Measurements from ENCODE around the gene CEP83. TPM values are rescaled to one million over a fixed set of nuclear protein-coding genes. Genes with fewer than 3 reads are reported as not detected.
A peak's percentile ranks its signal among the peaks of the same experiment; 100 is the strongest.
"Not testable (repeated sequence)": the region's sequence is repeated elsewhere in the genome, so short reads cannot be mapped to it uniquely, and the experiment has no call there.

CEP83 gene
- total and polyA plus RNA-seq, 10 donors, result 6.8 to 29.0 (median 14.0) TPM

- Histone ChIP-seq H3K9me3 (peaks cover 5 to 37% (median 29%) of the 10 kb centered on the region in 8 donors), H3K4me3 (no peak overlapping the region), H3K36me3 (peaks cover 0 to 48% (median 6%) of the 10 kb centered on the region in 6 donors), H3K27ac (no peak overlapping the region), H3K4me1 (no peaks in the 10 kb centered on the region), H3K27me3 (replicated peaks in 1 of 7) (no peaks in the 10 kb centered on the region)
- DNase-seq, result no peak
- intact Hi-C loops (cut with DNase I; ENCODE audit: low total_unique reads), result no loop called here
- WGBS, 5 donors, result 93 to 97% (median 96%) methylated on average over 4 of the region's 4 CpGs
- TF ChIP-seq CTCF (IDR thresholded peaks at IDR 0.05 in 8 of 11, conservative IDR thresholded peaks at IDR 0.05 in 3 of 11), result no peak
- TF ChIP-seq POLR2AphosphoS5 (IDR thresholded peaks at IDR 0.05), result no peak
- TF ChIP-seq POLR2A (IDR thresholded peaks at IDR 0.05), result no peak
Measured at GRCh38 chr12:94397401-94397800, 62.3 kb downstream of the CEP83 start.

GRCh38 chr12:94396014-94396413 lies 63.7 kb downstream of the CEP83 start:
- H3K4me1 ChIP-seq; H3K27me3 ChIP-seq (replicated peaks in 1 of 7); DNase-seq; H3K27ac ChIP-seq; H3K4me3 ChIP-seq; intact Hi-C loops (cut with DNase I; ENCODE audit: low total_unique reads): not testable (repeated sequence)
- H3K9me3 ChIP-seq, result peaks cover 5 to 37% (median 30%) of the 10 kb centered on the region in 8 donors
- WGBS, 5 donors, result 94 to 99% (median 97%) methylated on average over 4 of the region's 4 CpGs
- H3K36me3 ChIP-seq, result peaks cover 0 to 34% (median 6%) of the 10 kb centered on the region in 6 donors

GRCh38 chr12:94390130-94390485 lies 69.6 kb downstream of the CEP83 start:
- intact Hi-C loops (cut with DNase I; ENCODE audit: low total_unique reads), result no loop called here
- Histone ChIP-seq H3K4me1 (no peaks in the 10 kb centered on the region), H3K36me3 (peaks cover 0 to 17% (median 2%) of the 10 kb centered on the region in 6 donors), H3K4me3 (no peak overlapping the region), H3K27ac (no peak overlapping the region), H3K27me3 (replicated peaks in 1 of 7) (no peaks in the 10 kb centered on the region), H3K9me3 (peaks cover 0 to 10% (median 4%) of the 10 kb centered on the region in 8 donors)
- DNase-seq, result no peak
- TF ChIP-seq POLR2A (IDR thresholded peaks at IDR 0.05) (no peak), POLR2AphosphoS5 (IDR thresholded peaks at IDR 0.05) (no peak), CTCF (IDR thresholded peaks at IDR 0.05 in 8 of 11, conservative IDR thresholded peaks at IDR 0.05 in 3 of 11) (no peak)
- 79 to 94% (median 93%) methylated on average over 4 of the region's 4 CpGs for WGBS, 5 donors

GRCh38 chr12:94389482-94390129 lies 70.1 kb downstream of the CEP83 start:
- intact Hi-C loops (cut with DNase I; ENCODE audit: low total_unique reads), result not testable (repeated sequence)
- DNase-seq, result peak; percentile 57
- WGBS, 5 donors, result 90 to 96% (median 93%) methylated on average over 15 to 16 of the region's 16 CpGs

GRCh38 chr12:94386422-94386821 lies 73.2 kb downstream of the CEP83 start:
- no peak for DNase-seq
- intact Hi-C loops (cut with DNase I; ENCODE audit: low total_unique reads), result no loop called here
- peaks cover 0 to 27% (median 4%) of the 10 kb centered on the region in 6 donors for H3K36me3 ChIP-seq
- no peak for TF ChIP-seq POLR2AphosphoS5 (IDR thresholded peaks at IDR 0.05)
- no peak overlapping the region for H3K4me3 ChIP-seq
- H3K4me1 ChIP-seq, result no peaks in the 10 kb centered on the region
- H3K27ac ChIP-seq, result no peak overlapping the region
- H3K27me3 ChIP-seq (replicated peaks in 1 of 7), result no peaks in the 10 kb centered on the region
- H3K9me3 ChIP-seq, result peaks cover 0 to 30% (median 21%) of the 10 kb centered on the region in 8 donors
- WGBS, 5 donors, result 69 to 86% (median 73%) methylated on average over 1 of the region's 1 CpG

More at GRCh38 chr12:94389482-94390129, 70.1 kb downstream of the CEP83 start:
- not testable (repeated sequence) for H3K4me1 ChIP-seq; H3K27me3 ChIP-seq (replicated peaks in 1 of 7); H3K4me3 ChIP-seq; H3K27ac ChIP-seq
- Histone ChIP-seq H3K36me3 (peaks cover 0 to 22% (median 4%) of the 10 kb centered on the region in 6 donors), H3K9me3 (peaks cover 0 to 15% (median 9%) of the 10 kb centered on the region in 8 donors)

All from spleen (tissue), 11 donors.